GM18870 (cell line): ENCODE measurements around the gene ZMYND19.
"Not testable (repeated sequence)": the region's sequence is repeated elsewhere in the genome, so short reads cannot be mapped to it uniquely, and the experiment has no call there.

ENCODE experiments used
- ATAC-seq: cut with Tn5 transposase; IDR thresholded peaks from one replicate; pipeline ENCODE4 v1.9.1; 2021; ENCODE audit warnings: moderate library complexity; ENCODE audit not compliant: unreplicated experiment

Gene ZMYND19

DNA sequence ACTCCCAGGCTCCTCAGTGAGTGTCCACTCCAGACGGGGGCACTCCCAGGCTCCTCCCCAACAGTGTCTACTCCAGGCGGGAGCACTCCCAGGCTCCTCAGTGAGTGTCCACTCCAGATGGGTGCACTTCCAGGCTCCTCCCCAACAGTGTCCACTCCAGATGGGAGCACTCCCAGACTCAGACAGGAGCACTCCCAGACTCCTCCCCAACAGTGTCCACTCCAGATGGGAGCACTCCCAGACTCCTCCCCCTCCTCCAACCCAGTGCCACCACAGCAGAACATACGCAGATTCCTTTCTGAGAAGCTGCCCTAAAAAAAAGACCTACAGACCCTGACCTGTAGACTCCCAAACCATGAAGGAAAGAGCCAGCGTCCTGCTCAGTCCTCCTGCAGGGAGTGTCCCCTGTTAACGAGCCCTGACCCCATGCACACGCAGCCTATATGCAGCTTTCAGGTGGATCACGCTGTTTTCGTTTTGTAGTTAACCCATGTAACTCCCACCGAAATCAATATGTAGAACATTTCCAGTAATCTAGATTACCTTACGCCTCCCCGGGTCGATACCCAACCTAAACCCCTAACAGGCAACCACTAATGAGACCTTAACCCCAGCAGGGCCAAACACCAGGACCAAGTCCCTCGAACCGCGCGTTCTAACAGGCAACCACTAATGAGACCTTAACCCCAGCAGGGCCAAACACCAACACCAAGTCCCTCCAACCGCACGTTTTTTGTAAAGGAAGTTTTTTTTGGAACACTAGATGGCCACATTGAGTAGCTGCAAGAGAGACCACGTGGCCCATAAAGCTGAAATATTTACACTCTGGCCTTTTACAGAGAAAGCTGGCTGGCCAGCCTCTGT, 55.8 kb downstream of the ZMYND19 start:
- no peak for ATAC-seq

DNA sequence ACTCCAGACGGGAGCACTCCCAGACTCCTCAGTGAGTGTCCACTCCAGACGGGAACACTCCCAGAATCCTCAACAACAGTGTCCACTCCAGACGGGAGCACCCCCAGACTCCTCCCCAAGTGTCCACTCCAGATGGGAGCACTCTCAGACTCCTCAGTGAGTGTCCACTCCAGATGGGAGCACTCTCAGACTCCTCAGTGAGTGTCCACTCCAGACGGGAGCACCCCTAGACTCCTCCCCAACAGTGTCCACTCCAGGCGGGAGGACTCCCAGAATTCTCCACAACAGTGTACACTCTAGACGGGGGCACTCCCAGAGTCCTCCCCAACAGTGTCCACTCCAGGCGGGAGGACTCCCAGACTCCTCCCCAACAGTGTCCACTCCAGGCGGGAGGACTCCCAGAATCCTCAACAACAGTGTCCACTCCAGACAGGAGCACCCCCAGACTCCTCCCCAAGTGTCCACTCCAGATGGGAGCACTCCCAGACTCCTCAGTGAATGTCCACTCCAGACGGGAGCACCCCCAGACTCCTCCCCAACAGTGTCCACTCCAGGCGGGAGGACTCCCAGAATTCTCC, 57.3 kb downstream of the ZMYND19 start:
- ATAC-seq, result not testable (repeated sequence)
